Fibroblast of pulmonary artery (primary cell): ENCODE results near the gene BARX1.

ENCODE experiments used
- DNase-seq: peaks from one replicate; pipeline ENCODE4 v3.0.0-alpha.2; 2010; ENCODE audit warnings: low read depth
- H3K4me3 ChIP-seq: replicated peaks from 2 replicates; pipeline ENCODE4 v1.5.1; 2011; ENCODE audit warnings: low read depth, mild to moderate bottlenecking, control low read depth, low read length, moderate library complexity
- CTCF ChIP-seq: IDR thresholded peaks from 2 replicates; pipeline ENCODE4 v1.5.1; 2011; ENCODE audit warnings: mild to moderate bottlenecking, control low read depth, low read length, inconsistent platforms; ENCODE audit errors: missing control alignments

The BARX1 gene

GRCh38 chr9:93916358-93916757, 38.8 kb downstream of the BARX1 start:
- no peak overlapping the region for H3K4me3 ChIP-seq
- no peak for TF ChIP-seq CTCF
- DNase-seq, result no peak

DNA sequence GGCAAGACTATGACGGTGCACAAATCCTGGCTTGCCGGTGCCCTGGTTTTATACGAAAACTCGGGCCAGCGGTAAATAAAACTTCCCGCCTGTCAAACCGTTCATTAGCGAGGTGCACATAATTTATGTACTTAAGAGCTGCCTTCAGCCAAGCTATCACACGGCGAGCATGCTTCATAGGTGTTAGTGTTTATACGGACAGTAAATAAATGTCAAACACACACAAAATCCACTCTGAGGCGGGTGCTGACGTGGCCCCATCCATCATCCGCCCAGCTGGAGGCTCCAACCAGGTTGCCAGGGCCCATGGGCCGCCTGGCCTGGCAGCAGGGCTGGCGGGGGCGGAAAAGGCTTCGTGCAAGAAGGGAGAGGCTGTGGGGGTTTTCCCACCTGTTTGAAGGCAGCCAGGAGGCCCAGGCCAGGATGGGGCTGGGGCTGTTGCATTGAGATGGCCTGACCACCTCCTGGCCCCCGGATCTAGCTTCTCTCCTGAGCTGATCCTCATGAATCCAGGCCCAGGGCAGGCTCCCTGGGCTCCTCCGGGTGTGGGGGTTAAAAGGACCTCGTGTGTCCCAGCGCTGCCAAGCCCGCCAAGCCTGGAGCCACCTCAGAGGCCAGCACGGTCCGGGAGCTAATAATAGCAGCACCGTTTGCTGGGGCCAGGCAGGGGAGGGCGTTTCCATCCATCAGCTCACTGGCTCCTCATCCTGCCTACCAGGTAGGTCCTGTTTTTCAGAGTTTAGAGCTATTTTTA, 43.2 kb downstream of the BARX1 start:
- no peak overlapping the region for H3K4me3 ChIP-seq
- no peak for DNase-seq
- TF ChIP-seq CTCF, result no peak

GRCh38 chr9:93911136-93911745, 43.9 kb downstream of the BARX1 start:
- no peak overlapping the region for H3K4me3 ChIP-seq
- no peak for DNase-seq
- no peak for TF ChIP-seq CTCF

GRCh38 chr9:93910598-93910997, 44.6 kb downstream of the BARX1 start:
- TF ChIP-seq CTCF, result no peak
- no peak overlapping the region for H3K4me3 ChIP-seq
- no peak for DNase-seq

DNA sequence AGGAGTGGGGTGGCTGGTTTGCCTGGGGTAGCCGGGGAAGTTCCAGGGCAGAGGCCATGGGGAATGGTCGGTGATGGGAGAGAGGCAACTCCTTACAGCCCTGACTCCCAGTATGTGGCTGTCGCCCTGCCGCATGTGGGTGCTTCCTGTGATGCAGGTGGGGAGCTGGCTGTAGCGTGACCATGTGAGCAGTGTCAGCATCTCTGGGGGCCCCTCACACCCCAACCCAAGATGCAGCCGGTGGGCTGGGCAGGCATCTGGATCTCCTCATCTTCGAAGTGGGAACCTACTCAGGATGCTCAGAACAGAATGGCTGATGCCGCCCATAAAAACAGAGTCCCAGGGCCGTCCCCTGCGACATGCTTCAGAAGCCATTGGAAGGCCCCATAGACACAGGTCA, 45.0 kb downstream of the BARX1 start:
- H3K4me3 ChIP-seq, result no peak overlapping the region
- no peak for TF ChIP-seq CTCF
- DNase-seq, result no peak

GRCh38 chr9:93909242-93909616, 45.9 kb downstream of the BARX1 start:
- no peak for DNase-seq
- no peak overlapping the region for H3K4me3 ChIP-seq
- TF ChIP-seq CTCF, result no peak
